Measurements from ENCODE around the gene TXNDC9.

DNA sequence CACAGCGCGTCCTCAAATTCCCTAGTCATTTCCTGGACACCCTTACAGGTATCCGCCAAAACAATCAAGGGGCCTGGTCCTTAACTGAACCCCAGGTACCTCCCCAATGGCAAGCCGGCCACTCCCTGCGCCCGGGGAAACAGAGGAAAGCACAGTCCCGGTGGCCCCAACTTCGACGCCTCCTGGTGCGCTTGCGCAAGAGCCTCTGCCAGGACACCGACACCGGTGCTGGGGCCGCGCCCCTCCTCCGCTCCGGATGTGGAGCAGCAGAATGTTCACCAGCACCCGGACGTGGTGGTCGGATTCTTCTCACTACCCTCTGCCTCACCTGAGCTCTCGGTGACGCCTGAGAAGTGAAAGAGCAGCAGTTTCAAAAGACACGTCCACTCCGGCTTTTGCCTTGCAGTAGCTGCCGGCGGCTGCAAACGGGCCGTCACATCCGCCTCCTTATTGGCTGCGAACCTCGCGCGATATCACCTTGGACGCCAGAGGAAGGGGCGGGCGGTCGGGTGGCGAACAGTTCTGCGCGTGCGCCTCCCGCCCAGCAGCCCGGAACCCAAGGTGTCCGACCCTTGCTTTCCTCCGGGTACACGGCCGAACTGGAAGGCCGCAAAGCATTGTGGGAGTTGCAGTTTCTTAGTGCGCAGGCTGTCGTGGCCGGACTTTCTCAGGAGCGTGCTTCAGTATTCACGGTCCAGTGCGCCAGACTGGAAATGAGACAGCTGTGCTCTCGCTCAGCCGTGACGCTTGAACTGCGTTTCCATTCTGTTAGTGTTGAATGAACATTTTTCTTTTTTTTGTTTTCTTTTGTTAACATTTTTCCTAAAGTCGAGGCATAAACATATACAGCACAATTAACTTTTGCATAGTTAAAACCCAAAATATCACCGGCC is at the start of gene TXNDC9:
- TF ChIP-seq, protein P1, sequence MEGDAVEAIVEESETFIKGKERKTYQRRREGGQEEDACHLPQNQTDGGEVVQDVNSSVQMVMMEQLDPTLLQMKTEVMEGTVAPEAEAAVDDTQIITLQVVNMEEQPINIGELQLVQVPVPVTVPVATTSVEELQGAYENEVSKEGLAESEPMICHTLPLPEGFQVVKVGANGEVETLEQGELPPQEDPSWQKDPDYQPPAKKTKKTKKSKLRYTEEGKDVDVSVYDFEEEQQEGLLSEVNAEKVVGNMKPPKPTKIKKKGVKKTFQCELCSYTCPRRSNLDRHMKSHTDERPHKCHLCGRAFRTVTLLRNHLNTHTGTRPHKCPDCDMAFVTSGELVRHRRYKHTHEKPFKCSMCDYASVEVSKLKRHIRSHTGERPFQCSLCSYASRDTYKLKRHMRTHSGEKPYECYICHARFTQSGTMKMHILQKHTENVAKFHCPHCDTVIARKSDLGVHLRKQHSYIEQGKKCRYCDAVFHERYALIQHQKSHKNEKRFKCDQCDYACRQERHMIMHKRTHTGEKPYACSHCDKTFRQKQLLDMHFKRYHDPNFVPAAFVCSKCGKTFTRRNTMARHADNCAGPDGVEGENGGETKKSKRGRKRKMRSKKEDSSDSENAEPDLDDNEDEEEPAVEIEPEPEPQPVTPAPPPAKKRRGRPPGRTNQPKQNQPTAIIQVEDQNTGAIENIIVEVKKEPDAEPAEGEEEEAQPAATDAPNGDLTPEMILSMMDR (IDR thresholded peaks at IDR 0.05; ENCODE audit: insufficient read depth, low read length, poor library complexity, severe bottlenecking): no peak
- no peak for TF ChIP-seq EZH2phosphoT487 (conservative IDR thresholded peaks at IDR 0.05; ENCODE audit: low read length)

All from SU-DHL-6 (cell line).